Lung (tissue), 12 donors: ENCODE measurements around the gene MEIS2. TPM values are rescaled to one million over a fixed set of nuclear protein-coding genes. Genes with fewer than 3 reads are reported as not detected.
A peak's percentile ranks its signal among the peaks of the same experiment; 100 is the strongest.

Experiments
- ATAC-seq: fragments of 200-7000 bp; cut with Tn5 transposase; one replicate; pipeline ENCODE4 v1.9.1; 2020; ENCODE audit warnings: moderate number of reproducible peaks; ENCODE audit not compliant: insufficient read depth, low FRiP score
- DNase-seq, 3 donors: peaks; one replicate each; pipeline ENCODE4 v3.0.0-alpha.2; 2013 to 2017
- H3K27ac ChIP-seq, 2 donors: one replicate each; pipeline ENCODE4 v1.5.1; 2013; ENCODE audit warnings: mild to moderate bottlenecking in 2 of 2, moderate library complexity in 2 of 2, control low read depth in 1 of 2, inconsistent platforms in 1 of 2, low read depth in 1 of 2, low read length in 1 of 2
- H3K27me3 ChIP-seq, 3 donors: one replicate each; pipeline ENCODE4 v1.5.1; 2013; ENCODE audit warnings: low read length in 2 of 3; ENCODE audit not compliant: control insufficient read depth in 3 of 3, insufficient read depth in 3 of 3
- H3K36me3 ChIP-seq, 4 donors: one replicate each; pipeline ENCODE4 v1.5.1; 2013; ENCODE audit warnings: low read length in 4 of 4, mild to moderate bottlenecking in 1 of 4, moderate library complexity in 1 of 4; ENCODE audit not compliant: control insufficient read depth in 4 of 4, insufficient read depth in 4 of 4
- H3K4me1 ChIP-seq, 5 donors: one replicate each; pipeline ENCODE4 v1.5.1; 2013; ENCODE audit warnings: low read length in 5 of 5, mild to moderate bottlenecking in 2 of 5, moderate library complexity in 1 of 5; ENCODE audit not compliant: control insufficient read depth in 5 of 5, insufficient read depth in 5 of 5
- H3K4me3 ChIP-seq: one replicate; pipeline ENCODE4 v1.5.1; 2013; ENCODE audit warnings: mild to moderate bottlenecking, control low read depth, moderate library complexity
- H3K9ac ChIP-seq, 2 donors: one replicate each; pipeline ENCODE4 v1.5.1; 2013; ENCODE audit warnings: low read length in 2 of 2, control low read depth in 1 of 2; ENCODE audit not compliant: insufficient read depth in 1 of 2
- H3K9me3 ChIP-seq, 4 donors: one replicate each; pipeline ENCODE4 v1.5.1; 2013; ENCODE audit warnings: low read length in 3 of 4, mild to moderate bottlenecking in 1 of 4, moderate library complexity in 1 of 4; ENCODE audit not compliant: control insufficient read depth in 4 of 4, insufficient read depth in 3 of 4
- WGBS, 2 donors: extraction: QIAGEN DNeasy Blood & Tissue Kit; methylation state at CpG; one replicate each; pipeline ENCODE4 v1.1.7; 2013; 5-methylcytosine and 5-hydroxymethylcytosine counted together
- polyA plus RNA-seq, 2 donors: library from polyadenylated mRNA; stranded (reverse); fragments of 200-250 nt; gene quantifications; one replicate each; pipeline ENCODE4 v1.2.1, GENCODE V29; 2013
- total RNA-seq, 2 donors: library from RNA; depleted of rRNA in 1 of 2; stranded (reverse); fragments of >200 nt in 1 of 2; gene quantifications; one replicate each; pipeline ENCODE4 v1.2.1, GENCODE V29; 2014 to 2021
- TF ChIP-seq, protein P1 (sequence below): IDR thresholded peaks from 2 replicates; pipeline ENCODE4 v1.5.1; 2012; ENCODE audit warnings: mild to moderate bottlenecking; ENCODE audit errors: control extremely low read depth, extremely low read depth
- donor health status: control.
- donor health status: control.
- donor health status: Bipolar disorder and iron deficiency.
- donor health status: healthy.
- donor health status: DM: yes; HTN: yes; CAD: no.

The MEIS2 gene
- total and polyA plus RNA-seq, 4 donors: 5.6 to 47.5 (median 13.7) TPM

DNA sequence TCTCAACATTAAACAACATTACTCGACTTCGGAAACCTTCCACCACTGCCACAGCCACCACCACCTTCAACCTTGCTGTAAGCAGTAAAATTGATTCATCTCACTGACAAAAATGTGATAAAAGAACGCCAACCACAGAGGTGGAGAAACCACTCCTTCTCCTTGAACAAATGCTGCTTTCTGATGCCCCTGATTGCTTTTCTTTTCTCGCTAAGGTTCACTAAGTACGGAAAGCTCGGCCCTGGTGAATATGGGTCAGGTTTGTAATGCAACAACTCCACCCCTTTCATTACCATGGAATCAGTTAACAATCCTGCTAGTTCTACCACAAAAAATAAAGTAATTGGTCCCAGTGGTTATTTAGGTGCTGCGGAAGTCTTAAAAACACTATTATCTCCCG, 44.9 kb downstream of the MEIS2 start:
- WGBS, 2 donors: 83 to 85% methylated on average over 8 of the region's 8 CpGs
- TF ChIP-seq, protein P1, sequence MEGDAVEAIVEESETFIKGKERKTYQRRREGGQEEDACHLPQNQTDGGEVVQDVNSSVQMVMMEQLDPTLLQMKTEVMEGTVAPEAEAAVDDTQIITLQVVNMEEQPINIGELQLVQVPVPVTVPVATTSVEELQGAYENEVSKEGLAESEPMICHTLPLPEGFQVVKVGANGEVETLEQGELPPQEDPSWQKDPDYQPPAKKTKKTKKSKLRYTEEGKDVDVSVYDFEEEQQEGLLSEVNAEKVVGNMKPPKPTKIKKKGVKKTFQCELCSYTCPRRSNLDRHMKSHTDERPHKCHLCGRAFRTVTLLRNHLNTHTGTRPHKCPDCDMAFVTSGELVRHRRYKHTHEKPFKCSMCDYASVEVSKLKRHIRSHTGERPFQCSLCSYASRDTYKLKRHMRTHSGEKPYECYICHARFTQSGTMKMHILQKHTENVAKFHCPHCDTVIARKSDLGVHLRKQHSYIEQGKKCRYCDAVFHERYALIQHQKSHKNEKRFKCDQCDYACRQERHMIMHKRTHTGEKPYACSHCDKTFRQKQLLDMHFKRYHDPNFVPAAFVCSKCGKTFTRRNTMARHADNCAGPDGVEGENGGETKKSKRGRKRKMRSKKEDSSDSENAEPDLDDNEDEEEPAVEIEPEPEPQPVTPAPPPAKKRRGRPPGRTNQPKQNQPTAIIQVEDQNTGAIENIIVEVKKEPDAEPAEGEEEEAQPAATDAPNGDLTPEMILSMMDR: no peak
- H3K4me1 ChIP-seq: peaks cover 5 to 37% (median 12%) of the 10 kb centered on the region in 5 donors
- H3K4me3 ChIP-seq: no peak overlapping the region
- no peak for DNase-seq
- H3K9me3 ChIP-seq: no peaks in the 10 kb centered on the region
- H3K9ac ChIP-seq: no peak overlapping the region
- no peak for ATAC-seq
- H3K27me3 ChIP-seq: no peaks in the 10 kb centered on the region
- H3K27ac ChIP-seq: peak overlapping the region in 1 of 2 donors; percentile 67
- peaks cover 0 to 6% (median 0%) of the 10 kb centered on the region in 4 donors for H3K36me3 ChIP-seq

DNA sequence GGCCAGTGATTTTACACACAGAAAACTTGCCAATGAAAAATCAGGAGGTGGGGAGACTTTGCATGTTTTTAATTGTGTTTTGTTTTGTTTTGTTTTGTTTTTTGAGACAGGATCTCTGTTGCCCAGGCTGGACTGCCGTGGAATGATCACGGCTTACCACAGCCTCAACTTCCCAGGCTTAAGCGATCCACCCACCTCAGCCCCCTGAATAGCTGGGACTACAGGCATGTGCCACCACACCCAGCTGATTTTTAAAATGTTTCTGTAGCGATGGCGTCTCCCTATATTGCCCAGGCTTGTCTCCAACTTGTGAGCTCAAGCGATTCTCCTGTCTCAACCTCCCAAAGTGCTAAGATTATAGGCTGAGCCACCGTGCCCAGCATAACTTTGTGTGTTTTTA, 46.0 kb downstream of the MEIS2 start:
- Histone ChIP-seq H3K27me3 (no peaks in the 10 kb centered on the region), H3K9ac (no peak overlapping the region), H3K9me3 (no peaks in the 10 kb centered on the region), H3K27ac (no peak overlapping the region), H3K36me3 (peaks cover 0 to 6% (median 0%) of the 10 kb centered on the region in 4 donors), H3K4me3 (no peak overlapping the region), H3K4me1 (peaks cover 2 to 37% (median 9%) of the 10 kb centered on the region in 5 donors)
- TF ChIP-seq, protein P1: no peak
- no peak for DNase-seq
- 80 to 90% methylated on average over 7 of the region's 7 CpGs for WGBS, 2 donors
- no peak for ATAC-seq

DNA sequence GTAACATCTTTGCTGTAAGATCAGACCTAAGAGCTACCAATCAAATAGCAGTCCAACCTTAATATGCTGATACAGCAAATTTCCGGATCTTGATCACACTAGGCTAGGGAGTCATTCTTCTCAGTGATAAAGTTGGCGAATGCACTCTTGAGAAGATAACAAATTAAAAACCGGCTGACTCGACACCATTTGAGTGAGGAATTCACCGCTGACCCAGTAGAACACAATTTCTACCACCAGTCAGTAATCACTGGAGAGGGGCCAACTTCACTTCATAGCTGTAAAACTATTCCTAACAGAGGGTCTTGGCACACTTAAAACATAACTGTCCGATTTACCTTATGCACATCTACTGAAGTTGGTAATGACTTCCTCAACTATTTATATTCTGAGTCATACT, 47.2 kb downstream of the MEIS2 start:
- 79 to 84% methylated on average over 6 of the region's 6 CpGs for WGBS, 2 donors
- Histone ChIP-seq H3K36me3 (peaks cover 0 to 6% (median 0%) of the 10 kb centered on the region in 4 donors), H3K27me3 (no peaks in the 10 kb centered on the region), H3K9ac (no peak overlapping the region), H3K9me3 (no peaks in the 10 kb centered on the region), H3K4me3 (no peak overlapping the region), H3K4me1 (peaks cover 0 to 32% (median 5%) of the 10 kb centered on the region in 5 donors), H3K27ac (peak overlapping the region in 1 of 2 donors; percentile 50)
- TF ChIP-seq, protein P1: no peak
- ATAC-seq: no peak
- DNase-seq: peak in 1 of 3 donors; percentile 21

DNA sequence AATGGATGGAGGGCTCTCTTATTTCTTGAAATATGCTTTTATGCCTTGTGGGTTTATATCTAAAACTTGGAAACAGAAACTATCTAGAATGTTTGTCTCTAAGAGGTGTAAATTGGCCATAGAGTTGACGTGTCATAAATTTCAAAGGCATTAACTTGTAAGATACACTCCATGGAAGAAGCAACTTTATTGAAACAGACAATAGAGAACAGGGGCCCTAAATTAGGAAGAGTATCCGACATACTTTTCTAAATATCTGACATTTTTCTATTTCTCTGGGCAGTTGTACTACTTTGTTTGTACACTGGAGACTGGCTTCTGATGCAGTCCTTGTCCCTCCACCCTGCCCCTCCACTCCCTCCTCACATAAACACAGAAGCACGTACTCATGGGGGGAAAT, 50.0 kb downstream of the MEIS2 start:
- H3K4me1 ChIP-seq: peaks cover 0 to 25% (median 11%) of the 10 kb centered on the region in 5 donors
- H3K9ac ChIP-seq: no peak overlapping the region
- TF ChIP-seq, protein P1: no peak
- H3K36me3 ChIP-seq: peaks cover 0 to 6% (median 0%) of the 10 kb centered on the region in 4 donors
- no peaks in the 10 kb centered on the region for H3K9me3 ChIP-seq
- ATAC-seq: no peak
- H3K4me3 ChIP-seq: no peak overlapping the region
- 79 to 87% methylated on average over 3 of the region's 3 CpGs for WGBS, 2 donors
- H3K27me3 ChIP-seq: no peaks in the 10 kb centered on the region
- no peak overlapping the region for H3K27ac ChIP-seq
- DNase-seq: no peak
